Left colon (tissue), 2 donors: Measurements from ENCODE around the gene NXNL1. TPM values are rescaled to one million over a fixed set of nuclear protein-coding genes. Genes with fewer than 3 reads are reported as not detected.
"Not testable (repeated sequence)": the region's sequence is repeated elsewhere in the genome, so short reads cannot be mapped to it uniquely, and the experiment has no call there.

ENCODE experiments used
- ATAC-seq: fragments of 200-7000 bp; cut with Tn5 transposase; one replicate; pipeline ENCODE4 v1.9.1; 2020; ENCODE audit warnings: mild to moderate bottlenecking, moderate library complexity
- DNase-seq, 2 donors: peaks; one replicate each; pipeline ENCODE4 v3.0.0-alpha.2; 2020
- intact Hi-C, 2 donors: fragments of 100-400 bp; cut with DNase I in 1 of 2; cut with micrococcal nuclease in 1 of 2; formaldehyde crosslinking; loops; one replicate each; pipeline versions ENCODE4 v1.11.2 to v1.14.0; 2022; cut with DNase I, micrococcal nuclease
- total RNA-seq, 2 donors: library from RNA; stranded (reverse); fragmentation: NEBNext Ultra II Directional; extraction: Animal tissue kit (Norgen Biotek cat#: 25700); gene quantifications; one replicate each; pipeline ENCODE4 v1.2.1, GENCODE V29; 2021
- donor health status: DM: no; HTN: no; CAD: no.
- donor health status: DM: yes; HTN: yes; CAD: no.

The NXNL1 gene
- total RNA-seq, 2 donors from 2014 or later: not detected

- intact Hi-C loops: no loop called here
- DNase-seq (peak; percentile 95), ATAC-seq (peak; percentile 99)
These were observed 28.1 kb upstream of the NXNL1 start for GRCh38 chr19:17488593-17489391.

- ATAC-seq (no peak), DNase-seq (no peak)
- intact Hi-C loops: no loop called here
These were observed 26.8 kb upstream of the NXNL1 start for GRCh38 chr19:17487284-17488121.

- ATAC-seq: no peak
- intact Hi-C loops: no loop called here
- no peak for DNase-seq
These were observed 26.0 kb upstream of the NXNL1 start for GRCh38 chr19:17486545-17487240.

- ATAC-seq (no peak), DNase-seq (no peak)
- intact Hi-C loops: no loop called here
These were observed 23.9 kb upstream of the NXNL1 start for GRCh38 chr19:17484520-17485185.

GRCh38 chr19:17483605-17484002 lies 22.9 kb upstream of the NXNL1 start:
- ATAC-seq (no peak), DNase-seq (no peak)
- intact Hi-C loops: no loop called here

GRCh38 chr19:17482877-17483604 lies 22.3 kb upstream of the NXNL1 start:
- no peak for ATAC-seq
- intact Hi-C loops: no loop called here
- no peak for DNase-seq

- intact Hi-C loops: no loop called here
- DNase-seq (no peak), ATAC-seq (no peak)
These were observed 21.3 kb upstream of the NXNL1 start for GRCh38 chr19:17481986-17482385.

GRCh38 chr19:17479325-17479791 lies 18.6 kb upstream of the NXNL1 start:
- intact Hi-C loops: no loop called here
- no peak for ATAC-seq
- DNase-seq: no peak

GRCh38 chr19:17475541-17476115 lies 14.9 kb upstream of the NXNL1 start:
- DNase-seq: no peak
- ATAC-seq: peak; percentile 24
- intact Hi-C loops: no loop called here

GRCh38 chr19:17475011-17475540 lies 14.3 kb upstream of the NXNL1 start:
- ATAC-seq, intact Hi-C loops, DNase-seq: not testable (repeated sequence)

- DNase-seq (no peak), ATAC-seq (no peak)
- intact Hi-C loops: no loop called here
These were observed 12.3 kb upstream of the NXNL1 start for GRCh38 chr19:17473041-17473440.

GRCh38 chr19:17471410-17472125 lies 10.8 kb upstream of the NXNL1 start:
- no peak for ATAC-seq

GRCh38 chr19:17470068-17470841 lies 9.5 kb upstream of the NXNL1 start, which contains the start of gene SLC27A1:
Gene SLC27A1 (plus strand): TSS chr19:17470524. CDS start chr19:17470541, 17 bp downstream.
- DNase-seq: peak; percentile 98 to 99
- ATAC-seq: peak; percentile 87
- intact Hi-C loops: no loop called here

More at GRCh38 chr19:17471410-17472125, 10.8 kb upstream of the NXNL1 start:
- DNase-seq: no peak
- intact Hi-C loops: no loop called here

- ATAC-seq (peak; percentile 82), DNase-seq (peak; percentile 98)
- intact Hi-C loops: loop anchor here in 1 of 2 donors (10.0 kb wide), 1 partner anchor 75 kb away; the partner anchor contains the start of gene CCDC194
These were observed 8.8 kb upstream of the NXNL1 start for GRCh38 chr19:17469481-17470067.

- DNase-seq (no peak), ATAC-seq (peak; percentile 0)
- intact Hi-C loops: loop anchor here in 1 of 2 donors (10.0 kb wide), 1 partner anchor 74 kb away; the partner anchor contains the start of gene CCDC194
These were observed 8.4 kb upstream of the NXNL1 start for GRCh38 chr19:17469092-17469480.
